Bronchial epithelial cell (primary cell): ENCODE measurements around the gene STAG3. TPM values are rescaled to one million over a fixed set of nuclear protein-coding genes. Genes with fewer than 3 reads are reported as not detected.
A peak's percentile ranks its signal among the peaks of the same experiment; 100 is the strongest.

Experiments used
- DNase-seq: peaks from one replicate; pipeline ENCODE4 v3.0.0-alpha.2; 2010; ENCODE audit warnings: low read depth
- FAIRE-seq: peaks from 2 replicates; lab custom pipeline; 2011; peaks lifted over from hg19 to GRCh38; lab: Jason Lieb, UNC
- H3K27me3 ChIP-seq: 2 replicates; pipeline ENCODE4 v1.5.1; 2011; ENCODE audit warnings: low read length; ENCODE audit not compliant: control insufficient read depth, insufficient read depth
- H3K36me3 ChIP-seq: 2 replicates; pipeline ENCODE4 v1.5.1; 2011; ENCODE audit warnings: low read length; ENCODE audit not compliant: control insufficient read depth, insufficient read depth
- H3K4me3 ChIP-seq: 2 replicates; pipeline ENCODE4 v1.5.1; 2011; ENCODE audit warnings: mild to moderate bottlenecking, low read depth, low read length, control low read depth
- total RNA-seq: library from RNA; depleted of rRNA; stranded (reverse); fragments of >200 nt; gene quantifications from 2 replicates; pipeline ENCODE4 v1.2.1, GENCODE V29; 2014
- TF ChIP-seq, protein P1 (sequence below): IDR thresholded peaks from 2 replicates; pipeline ENCODE4 v1.5.1; 2011; ENCODE audit warnings: mild to moderate bottlenecking, moderate library complexity, low read length, control low read depth, inconsistent platforms; ENCODE audit not compliant: insufficient read depth, severe bottlenecking

The STAG3 gene
- total RNA-seq, 1 donor from 2014 or later, result under 0.01 TPM

- peak within 1 kb of the TSS; percentile 79 for H3K4me3 ChIP-seq
- peaks cover 8% of the 10 kb centered on the region for H3K36me3 ChIP-seq
- DNase-seq (peak; percentile 98), FAIRE-seq (no peak)
- no peaks in the 10 kb centered on the region for H3K27me3 ChIP-seq
- TF ChIP-seq, protein P1, sequence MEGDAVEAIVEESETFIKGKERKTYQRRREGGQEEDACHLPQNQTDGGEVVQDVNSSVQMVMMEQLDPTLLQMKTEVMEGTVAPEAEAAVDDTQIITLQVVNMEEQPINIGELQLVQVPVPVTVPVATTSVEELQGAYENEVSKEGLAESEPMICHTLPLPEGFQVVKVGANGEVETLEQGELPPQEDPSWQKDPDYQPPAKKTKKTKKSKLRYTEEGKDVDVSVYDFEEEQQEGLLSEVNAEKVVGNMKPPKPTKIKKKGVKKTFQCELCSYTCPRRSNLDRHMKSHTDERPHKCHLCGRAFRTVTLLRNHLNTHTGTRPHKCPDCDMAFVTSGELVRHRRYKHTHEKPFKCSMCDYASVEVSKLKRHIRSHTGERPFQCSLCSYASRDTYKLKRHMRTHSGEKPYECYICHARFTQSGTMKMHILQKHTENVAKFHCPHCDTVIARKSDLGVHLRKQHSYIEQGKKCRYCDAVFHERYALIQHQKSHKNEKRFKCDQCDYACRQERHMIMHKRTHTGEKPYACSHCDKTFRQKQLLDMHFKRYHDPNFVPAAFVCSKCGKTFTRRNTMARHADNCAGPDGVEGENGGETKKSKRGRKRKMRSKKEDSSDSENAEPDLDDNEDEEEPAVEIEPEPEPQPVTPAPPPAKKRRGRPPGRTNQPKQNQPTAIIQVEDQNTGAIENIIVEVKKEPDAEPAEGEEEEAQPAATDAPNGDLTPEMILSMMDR, result no peak
These were observed 29.0 kb upstream of the STAG3 start, which contains the start of gene LAMTOR4 for GRCh38 chr7:100148559-100149328. TSS of gene LAMTOR4 (plus strand) at chr7:100148918. CDS start at chr7:100148973, 55 bp downstream.

- Histone ChIP-seq H3K27me3 (no peaks in the 10 kb centered on the region), H3K36me3 (peaks cover 27% of the 10 kb centered on the region), H3K4me3 (no peak overlapping the region)
- DNase-seq, result no peak
- TF ChIP-seq, protein P1, result no peak
- no peak for FAIRE-seq
These were observed 25.3 kb upstream of the STAG3 start for GRCh38 chr7:100152404-100152803.

- FAIRE-seq (no peak), DNase-seq (no peak)
- H3K27me3 ChIP-seq, result no peaks in the 10 kb centered on the region
- peaks cover 27% of the 10 kb centered on the region for H3K36me3 ChIP-seq
- TF ChIP-seq, protein P1, result no peak
- H3K4me3 ChIP-seq, result no peak overlapping the region
These were observed 24.6 kb upstream of the STAG3 start for GRCh38 chr7:100152937-100153666.

- no peak overlapping the region for H3K4me3 ChIP-seq
- FAIRE-seq (no peak), DNase-seq (no peak)
- peaks cover 27% of the 10 kb centered on the region for H3K36me3 ChIP-seq
- H3K27me3 ChIP-seq, result no peaks in the 10 kb centered on the region
- TF ChIP-seq, protein P1, result no peak
These were observed 23.8 kb upstream of the STAG3 start for GRCh38 chr7:100153708-100154535.

DNA sequence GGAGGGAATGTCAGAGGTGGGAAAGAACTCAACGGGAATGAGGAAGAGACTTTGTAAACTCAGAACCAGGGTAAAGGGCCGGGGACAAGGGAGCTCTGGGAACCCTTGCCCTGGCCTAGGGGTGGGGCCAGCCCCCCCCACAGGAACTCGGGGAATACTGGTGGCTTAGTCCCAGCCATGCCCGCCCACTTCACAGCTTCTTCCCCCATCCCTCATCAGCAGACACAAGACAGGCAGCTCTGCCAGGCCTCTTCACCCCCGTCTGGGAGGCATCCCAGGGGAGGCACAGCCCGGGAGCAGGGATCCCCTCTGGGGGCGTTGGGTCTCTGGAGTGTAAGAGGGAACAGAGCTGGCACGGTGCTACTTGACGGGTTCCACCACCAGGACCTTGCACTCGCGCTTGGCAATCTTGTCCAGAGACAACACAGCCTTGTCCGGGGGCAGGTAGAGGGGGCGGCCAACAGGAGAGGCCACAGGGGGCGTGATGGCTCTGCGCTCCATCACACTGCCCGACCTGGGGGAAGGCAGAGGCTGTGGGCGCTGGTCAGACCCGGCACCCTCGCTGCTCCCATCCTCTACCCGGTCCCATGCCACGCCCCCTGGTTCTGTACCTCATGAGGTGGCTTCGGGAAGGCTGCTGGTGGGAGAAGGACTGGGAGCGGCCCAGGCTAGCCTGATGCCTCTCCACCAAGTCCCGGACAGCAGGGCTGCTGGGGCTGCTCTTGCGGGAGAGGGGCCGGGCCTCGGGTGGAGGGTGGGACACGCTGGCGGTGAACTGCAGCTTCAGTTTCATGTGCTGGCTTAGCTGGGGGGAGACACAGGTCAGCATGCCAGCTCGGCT, 22.8 kb upstream of the STAG3 start:
- FAIRE-seq (no peak), DNase-seq (no peak)
- Histone ChIP-seq H3K4me3 (no peak overlapping the region), H3K36me3 (peaks cover 27% of the 10 kb centered on the region), H3K27me3 (no peaks in the 10 kb centered on the region)
- TF ChIP-seq, protein P1, result no peak
